Large intestine (tissue), 3 donors: ENCODE results near the gene TMEM187. TPM values are rescaled to one million over a fixed set of nuclear protein-coding genes. Genes with fewer than 3 reads are reported as not detected.

ENCODE experiments used
- DNase-seq, 2 donors: peaks; one replicate each; pipeline versions ENCODE4 v3.0.0 to v3.0.0-alpha.2; 2013
- H3K27ac ChIP-seq: one replicate; pipeline ENCODE4 v1.5.1; 2013; ENCODE audit warnings: low read length
- H3K27me3 ChIP-seq: 2 replicates; pipeline ENCODE4 v1.6.1; 2013; ENCODE audit warnings: low read length; ENCODE audit not compliant: control insufficient read depth, insufficient read depth
- H3K36me3 ChIP-seq: 2 replicates; pipeline ENCODE4 v1.6.1; 2013; ENCODE audit warnings: low read length; ENCODE audit not compliant: control insufficient read depth, insufficient read depth
- H3K4me1 ChIP-seq: one replicate; pipeline ENCODE4 v1.6.1; 2013; ENCODE audit warnings: low read length; ENCODE audit not compliant: control insufficient read depth, insufficient read depth
- H3K4me3 ChIP-seq: one replicate; pipeline ENCODE4 v1.5.1; 2013; ENCODE audit warnings: low read length
- H3K9me3 ChIP-seq: one replicate; pipeline ENCODE4 v1.6.1; 2013; ENCODE audit warnings: mild to moderate bottlenecking, low read depth, low read length, moderate library complexity; ENCODE audit not compliant: control insufficient read depth
- WGBS: methylation state at CpG from one replicate; pipeline ENCODE4 v1.1.5; 2013; ENCODE audit warnings: low lambda C conversion rate; ENCODE audit not compliant: insufficient coverage; 5-methylcytosine and 5-hydroxymethylcytosine counted together
- polyA plus RNA-seq: library from polyadenylated mRNA; unstranded; fragments of 120-200 nt; gene quantifications from one replicate; pipeline ENCODE4 v1.2.1, GENCODE V29; 2013

Gene TMEM187
- polyA plus RNA-seq, 1 donor = 4.9 TPM

GRCh38 chrX:154020536-154021115, 48.1 kb downstream of the TMEM187 start:
- no peak for DNase-seq
- Histone ChIP-seq H3K27me3 (no peaks in the 10 kb centered on the region), H3K36me3 (peaks cover 22% of the 10 kb centered on the region), H3K27ac (peak overlapping the region; percentile 87), H3K9me3 (no peaks in the 10 kb centered on the region), H3K4me3 (peak overlapping the region; percentile 58), H3K4me1 (peaks cover 11% of the 10 kb centered on the region)
- WGBS = no CpG with 5 or more reads among the region's 9 CpGs

GRCh38 chrX:154021131-154021611, 48.6 kb downstream of the TMEM187 start:
- Histone ChIP-seq H3K4me1 (peaks cover 11% of the 10 kb centered on the region), H3K36me3 (peaks cover 18% of the 10 kb centered on the region), H3K27ac (no peak overlapping the region), H3K27me3 (no peaks in the 10 kb centered on the region), H3K9me3 (no peaks in the 10 kb centered on the region), H3K4me3 (no peak overlapping the region)
- no CpG with 5 or more reads among the region's 11 CpGs for WGBS
- no peak for DNase-seq

- WGBS = no CpG with 5 or more reads among the region's 5 CpGs
- peaks cover 11% of the 10 kb centered on the region for H3K4me1 ChIP-seq
- H3K27me3 ChIP-seq = no peaks in the 10 kb centered on the region
- DNase-seq = no peak
- peaks cover 15% of the 10 kb centered on the region for H3K36me3 ChIP-seq
- no peaks in the 10 kb centered on the region for H3K9me3 ChIP-seq
- no peak overlapping the region for H3K27ac ChIP-seq
- H3K4me3 ChIP-seq = no peak overlapping the region
Observed at GRCh38 chrX:154022108-154022507, 49.6 kb downstream of the TMEM187 start.

GRCh38 chrX:154023276-154024000, 50.9 kb downstream of the TMEM187 start:
- H3K36me3 ChIP-seq = peaks cover 12% of the 10 kb centered on the region
- no peaks in the 10 kb centered on the region for H3K9me3 ChIP-seq
- H3K27ac ChIP-seq = no peak overlapping the region
- H3K4me1 ChIP-seq = peaks cover 11% of the 10 kb centered on the region
- no peak overlapping the region for H3K4me3 ChIP-seq
- WGBS = 83% methylated on average over 1 of the region's 27 CpGs
- H3K27me3 ChIP-seq = no peaks in the 10 kb centered on the region
- no peak for DNase-seq

- no CpG with 5 or more reads among the region's 15 CpGs for WGBS
- H3K9me3 ChIP-seq = no peaks in the 10 kb centered on the region
- no peak overlapping the region for H3K4me3 ChIP-seq
- no peak overlapping the region for H3K27ac ChIP-seq
- H3K27me3 ChIP-seq = no peaks in the 10 kb centered on the region
- peaks cover 20% of the 10 kb centered on the region for H3K36me3 ChIP-seq
- no peak for DNase-seq
- H3K4me1 ChIP-seq = peaks cover 14% of the 10 kb centered on the region
Observed at GRCh38 chrX:154024271-154024670, 51.7 kb downstream of the TMEM187 start.

- H3K4me3 ChIP-seq = no peak overlapping the region
- no peaks in the 10 kb centered on the region for H3K27me3 ChIP-seq
- peaks cover 23% of the 10 kb centered on the region for H3K36me3 ChIP-seq
- H3K4me1 ChIP-seq = peaks cover 14% of the 10 kb centered on the region
- no peaks in the 10 kb centered on the region for H3K9me3 ChIP-seq
- H3K27ac ChIP-seq = no peak overlapping the region
- no CpG with 5 or more reads among the region's 8 CpGs for WGBS
- no peak for DNase-seq
Observed at GRCh38 chrX:154025230-154025629, 52.7 kb downstream of the TMEM187 start.

- Histone ChIP-seq H3K27me3 (no peaks in the 10 kb centered on the region), H3K36me3 (peaks cover 33% of the 10 kb centered on the region), H3K9me3 (no peaks in the 10 kb centered on the region), H3K27ac (no peak overlapping the region), H3K4me3 (no peak overlapping the region), H3K4me1 (peaks cover 13% of the 10 kb centered on the region)
- no CpG with 5 or more reads among the region's 21 CpGs for WGBS
- no peak for DNase-seq
Observed at GRCh38 chrX:154026136-154027021, 53.8 kb downstream of the TMEM187 start.

- H3K4me3 ChIP-seq = no peak overlapping the region
- H3K36me3 ChIP-seq = peaks cover 40% of the 10 kb centered on the region
- no CpG with 5 or more reads among the region's 6 CpGs for WGBS
- H3K4me1 ChIP-seq = peaks cover 13% of the 10 kb centered on the region
- H3K27me3 ChIP-seq = no peaks in the 10 kb centered on the region
- H3K9me3 ChIP-seq = no peaks in the 10 kb centered on the region
- DNase-seq = no peak
- H3K27ac ChIP-seq = no peak overlapping the region
Observed at GRCh38 chrX:154027022-154027402, 54.5 kb downstream of the TMEM187 start.

GRCh38 chrX:154027986-154028385, 55.4 kb downstream of the TMEM187 start:
- Histone ChIP-seq H3K9me3 (no peaks in the 10 kb centered on the region), H3K27ac (no peak overlapping the region), H3K4me1 (peaks cover 13% of the 10 kb centered on the region), H3K36me3 (peaks cover 41% of the 10 kb centered on the region), H3K4me3 (no peak overlapping the region), H3K27me3 (no peaks in the 10 kb centered on the region)
- WGBS = no CpG with 5 or more reads among the region's 1 CpG
- no peak for DNase-seq

- 60% methylated on average over 3 of the region's 13 CpGs for WGBS
- Histone ChIP-seq H3K27ac (no peak overlapping the region), H3K4me1 (peaks cover 13% of the 10 kb centered on the region), H3K27me3 (no peaks in the 10 kb centered on the region), H3K9me3 (no peaks in the 10 kb centered on the region), H3K36me3 (peaks cover 41% of the 10 kb centered on the region), H3K4me3 (no peak overlapping the region)
- peak; percentile 54 to 62 for DNase-seq
Observed at GRCh38 chrX:154028502-154029184, 56.1 kb downstream of the TMEM187 start.
